ENCODE results near the gene TGM5. TPM values are rescaled to one million over a fixed set of nuclear protein-coding genes. Genes with fewer than 3 reads are reported as not detected.

The TGM5 gene
- total RNA-seq, 1 donor from 2014 or later, result not detected

DNA sequence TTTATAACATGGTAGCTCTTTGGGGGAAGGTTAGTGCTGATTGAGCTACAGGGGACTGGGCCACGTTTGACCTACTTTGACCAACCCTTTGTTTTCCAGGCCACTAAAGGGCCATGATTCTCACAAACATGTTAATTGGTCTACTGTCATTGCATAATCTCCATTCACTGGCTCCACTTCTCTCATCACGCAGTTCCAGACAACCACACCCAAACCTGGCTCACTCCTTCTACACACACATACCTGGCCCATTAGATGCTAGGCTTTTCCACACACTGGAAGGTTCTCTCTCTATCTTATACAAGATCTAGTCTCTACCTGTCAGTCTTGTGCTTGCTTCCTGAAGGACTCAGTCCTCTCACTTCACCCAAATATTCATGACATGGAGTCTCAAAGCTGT, 15.9 kb downstream of the TGM5 start:
- TF ChIP-seq, protein P1, sequence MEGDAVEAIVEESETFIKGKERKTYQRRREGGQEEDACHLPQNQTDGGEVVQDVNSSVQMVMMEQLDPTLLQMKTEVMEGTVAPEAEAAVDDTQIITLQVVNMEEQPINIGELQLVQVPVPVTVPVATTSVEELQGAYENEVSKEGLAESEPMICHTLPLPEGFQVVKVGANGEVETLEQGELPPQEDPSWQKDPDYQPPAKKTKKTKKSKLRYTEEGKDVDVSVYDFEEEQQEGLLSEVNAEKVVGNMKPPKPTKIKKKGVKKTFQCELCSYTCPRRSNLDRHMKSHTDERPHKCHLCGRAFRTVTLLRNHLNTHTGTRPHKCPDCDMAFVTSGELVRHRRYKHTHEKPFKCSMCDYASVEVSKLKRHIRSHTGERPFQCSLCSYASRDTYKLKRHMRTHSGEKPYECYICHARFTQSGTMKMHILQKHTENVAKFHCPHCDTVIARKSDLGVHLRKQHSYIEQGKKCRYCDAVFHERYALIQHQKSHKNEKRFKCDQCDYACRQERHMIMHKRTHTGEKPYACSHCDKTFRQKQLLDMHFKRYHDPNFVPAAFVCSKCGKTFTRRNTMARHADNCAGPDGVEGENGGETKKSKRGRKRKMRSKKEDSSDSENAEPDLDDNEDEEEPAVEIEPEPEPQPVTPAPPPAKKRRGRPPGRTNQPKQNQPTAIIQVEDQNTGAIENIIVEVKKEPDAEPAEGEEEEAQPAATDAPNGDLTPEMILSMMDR (IDR thresholded peaks at IDR 0.05; ENCODE audit: unreplicated experiment), result no peak

DNA sequence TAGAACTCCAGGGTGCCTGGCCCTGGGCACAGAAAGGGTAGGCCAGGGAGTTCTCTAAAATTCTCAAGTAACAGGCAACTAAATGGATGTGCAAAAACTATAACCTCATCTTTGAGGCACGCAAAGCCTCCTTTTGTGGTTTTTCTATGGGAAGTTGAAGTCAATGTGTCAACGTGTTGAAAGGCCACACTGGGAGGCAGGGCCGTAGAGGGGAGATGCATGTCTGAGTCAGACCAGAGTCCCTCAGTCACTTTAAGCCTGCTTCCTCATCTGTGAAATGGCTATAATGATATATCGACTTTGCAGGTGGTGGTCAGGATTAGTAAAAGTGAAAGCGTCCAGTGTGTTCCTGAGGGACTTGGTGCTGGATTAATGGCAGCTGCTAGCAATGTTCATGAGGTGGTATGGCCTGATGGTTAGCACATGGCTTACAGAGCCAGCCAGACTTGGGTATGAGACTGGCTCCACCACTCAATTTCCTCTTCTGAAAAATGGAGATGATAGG, 17.0 kb downstream of the TGM5 start:
- Mint-ChIP-seq H3K27ac (no peak overlapping the region), H3K9me3 (no peaks in the 10 kb centered on the region), H3K4me3 (no peak overlapping the region), H3K36me3 (no peaks in the 10 kb centered on the region), H3K27me3 (ENCODE audit: low read depth) (peaks cover 30% of the 10 kb centered on the region), H3K4me1 (no peaks in the 10 kb centered on the region)
- no peak for DNase-seq (ENCODE audit: low spot score in 2 of 2, unreplicated experiment in 2 of 2)
- TF ChIP-seq, protein P1 (IDR thresholded peaks at IDR 0.05; ENCODE audit: unreplicated experiment), result no peak

More for the DNA sequence above, 15.9 kb downstream of the TGM5 start:
- Mint-ChIP-seq H3K36me3 (no peaks in the 10 kb centered on the region), H3K27ac (no peak overlapping the region), H3K4me1 (no peaks in the 10 kb centered on the region), H3K9me3 (no peaks in the 10 kb centered on the region), H3K27me3 (ENCODE audit: low read depth) (peaks cover 37% of the 10 kb centered on the region), H3K4me3 (no peak overlapping the region)
- no peak for DNase-seq (ENCODE audit: low spot score in 2 of 2, unreplicated experiment in 2 of 2)

DNA sequence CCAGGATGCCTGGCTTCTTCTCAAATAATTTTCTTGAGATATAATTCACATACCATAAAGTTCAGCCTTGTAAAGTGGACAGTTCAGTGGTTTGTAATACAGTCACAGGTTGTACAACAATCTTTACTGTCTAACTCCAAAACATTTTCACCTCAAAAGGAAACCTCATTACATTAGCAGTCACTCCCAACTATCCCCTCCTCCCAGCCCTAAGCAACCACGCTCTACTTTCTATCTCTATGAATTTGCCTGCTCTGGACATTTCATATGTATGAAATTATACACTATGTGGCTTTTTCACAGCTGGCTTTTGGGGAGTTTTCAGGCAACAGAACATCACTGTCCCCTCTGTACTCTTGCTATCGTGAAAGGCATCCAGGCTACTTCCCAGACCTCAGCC, 17.5 kb downstream of the TGM5 start:
- Mint-ChIP-seq H3K27me3 (ENCODE audit: low read depth) (peaks cover 30% of the 10 kb centered on the region), H3K4me1 (no peaks in the 10 kb centered on the region), H3K9me3 (no peaks in the 10 kb centered on the region), H3K27ac (no peak overlapping the region), H3K36me3 (no peaks in the 10 kb centered on the region), H3K4me3 (no peak overlapping the region)
- TF ChIP-seq, protein P1 (IDR thresholded peaks at IDR 0.05; ENCODE audit: unreplicated experiment), result no peak
- DNase-seq (ENCODE audit: low spot score in 2 of 2, unreplicated experiment in 2 of 2), result no peak

DNA sequence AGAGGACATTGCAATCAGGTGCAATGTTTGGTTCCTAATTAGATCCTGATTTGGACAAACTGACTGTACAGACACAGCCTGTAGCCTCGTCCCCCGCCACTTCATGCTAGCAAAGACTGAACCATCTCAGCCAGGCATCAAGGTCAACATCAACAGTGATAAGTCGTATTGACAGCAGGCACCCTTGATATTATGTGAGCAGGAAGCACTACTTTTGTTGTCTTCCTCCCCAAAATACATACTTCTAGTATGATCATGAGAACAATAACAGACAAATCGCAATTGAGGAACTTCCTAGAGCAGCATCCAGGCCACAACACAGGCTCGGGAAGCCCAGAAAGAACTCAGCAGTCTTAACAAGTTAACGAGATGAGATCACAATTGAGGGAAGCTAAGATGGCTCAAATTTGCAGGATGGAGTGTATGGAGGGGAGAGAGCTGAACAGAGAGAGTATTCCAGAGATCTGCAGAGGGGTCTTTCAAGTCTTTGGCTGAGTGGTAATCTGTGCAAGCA, 20.4 kb downstream of the TGM5 start:
- no peak for DNase-seq (ENCODE audit: low spot score in 2 of 2, unreplicated experiment in 2 of 2)
- no peak overlapping the region for H3K4me3 Mint-ChIP-seq
- no peaks in the 10 kb centered on the region for H3K4me1 Mint-ChIP-seq
- no peaks in the 10 kb centered on the region for H3K36me3 Mint-ChIP-seq
- H3K27me3 Mint-ChIP-seq (ENCODE audit: low read depth), result peaks cover 30% of the 10 kb centered on the region
- H3K9me3 Mint-ChIP-seq, result no peaks in the 10 kb centered on the region
- TF ChIP-seq, protein P1 (IDR thresholded peaks at IDR 0.05; ENCODE audit: unreplicated experiment), result no peak
- no peak overlapping the region for H3K27ac Mint-ChIP-seq

DNA sequence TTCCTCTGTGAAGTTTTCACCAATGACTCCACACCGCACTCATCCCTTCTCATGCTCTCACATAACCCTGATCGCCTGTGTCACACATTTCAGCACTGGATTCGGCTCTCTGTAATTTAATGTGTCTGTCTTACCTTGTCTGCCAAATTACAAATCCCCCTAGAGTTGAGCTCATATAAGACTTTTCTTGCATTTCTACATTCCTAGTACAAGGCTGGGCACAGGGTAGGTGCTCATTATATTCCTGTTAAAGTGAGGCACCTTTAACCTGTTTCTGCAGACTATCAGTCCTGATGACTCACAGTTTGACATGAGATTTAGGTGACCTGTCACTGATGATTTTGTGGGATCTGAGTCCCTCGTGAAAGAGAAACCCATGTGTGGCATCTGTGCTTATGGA, 22.6 kb downstream of the TGM5 start:
- Mint-ChIP-seq H3K27ac (no peak overlapping the region), H3K27me3 (ENCODE audit: low read depth) (peaks cover 32% of the 10 kb centered on the region), H3K9me3 (no peaks in the 10 kb centered on the region), H3K4me3 (no peak overlapping the region), H3K4me1 (no peaks in the 10 kb centered on the region), H3K36me3 (no peaks in the 10 kb centered on the region)
- no peak for DNase-seq (ENCODE audit: low spot score in 2 of 2, unreplicated experiment in 2 of 2)
- TF ChIP-seq, protein P1 (IDR thresholded peaks at IDR 0.05; ENCODE audit: unreplicated experiment), result no peak
